OCI-LY1 (cell line): ENCODE data around the gene RAB8B.
A peak's percentile ranks its signal among the peaks of the same experiment; 100 is the strongest.

Source experiments
- H2AFZ ChIP-seq: fragments of 200-600 bp; sonication (generic), shearing (Covaris generic); 2 replicates; pipeline ENCODE4 v1.6.0; 2014; ENCODE audit warnings: antibody characterized with exemption, mild to moderate bottlenecking, low read length
- H3F3A ChIP-seq: fragments of 200-600 bp; sonication (generic), shearing (Covaris generic); 2 replicates; pipeline ENCODE4 v1.6.0; 2014; ENCODE audit warnings: mild to moderate bottlenecking, antibody characterized with exemption, low read length, moderate library complexity; ENCODE audit not compliant: insufficient read depth
- H3K27ac ChIP-seq: fragments of 200-600 bp; sonication (generic); 2 replicates; pipeline ENCODE4 v1.5.1; 2014; ENCODE audit warnings: low read length, mixed run types, mild to moderate bottlenecking, low read depth; ENCODE audit not compliant: poor library complexity, severe bottlenecking
- H3K27me3 ChIP-seq: fragments of 200-600 bp; sonication (generic); 2 replicates; pipeline ENCODE4 v1.6.0; 2014; ENCODE audit warnings: antibody characterized with exemption, mild to moderate bottlenecking, low read length, moderate library complexity; ENCODE audit not compliant: insufficient read depth
- H3K36me3 ChIP-seq: fragments of 200-600 bp; sonication (generic); 2 replicates; pipeline ENCODE4 v1.6.1; 2014; ENCODE audit warnings: mild to moderate bottlenecking, antibody characterized with exemption, low read length, moderate library complexity, mixed read lengths; ENCODE audit not compliant: insufficient read depth
- H3K4me1 ChIP-seq: fragments of 200-600 bp; sonication (generic); 2 replicates; pipeline ENCODE4 v1.5.1; 2014; ENCODE audit warnings: mild to moderate bottlenecking, low read length, moderate library complexity; ENCODE audit not compliant: insufficient read depth, severe bottlenecking
- H3K4me2 ChIP-seq: fragments of 200-600 bp; sonication (generic), shearing (Covaris generic); 2 replicates; pipeline ENCODE4 v1.6.1; 2014; ENCODE audit warnings: low read length
- H3K4me3 ChIP-seq: fragments of 200-600 bp; sonication (generic); 2 replicates; pipeline ENCODE4 v1.5.1; 2014; ENCODE audit warnings: low read length, low read depth, mild to moderate bottlenecking, mixed read lengths; ENCODE audit not compliant: poor library complexity, severe bottlenecking
- H3K79me2 ChIP-seq: fragments of 200-600 bp; shearing (Covaris generic); 2 replicates; pipeline ENCODE4 v1.6.1; 2016; ENCODE audit warnings: mixed run types, low read length, mixed read lengths; ENCODE audit not compliant: insufficient read depth
- H3K9ac ChIP-seq: fragments of 200-600 bp; sonication (generic), shearing (Covaris generic); 2 replicates; pipeline ENCODE4 v1.6.1; 2014; ENCODE audit warnings: mild to moderate bottlenecking, low read length, mixed read lengths
- H3K9me2 ChIP-seq: fragments of 200-600 bp; sonication (generic), shearing (Covaris generic); 2 replicates; pipeline ENCODE4 v1.6.1; 2014; ENCODE audit warnings: low read depth, mild to moderate bottlenecking, low read length, mixed read lengths
- H3K9me3 ChIP-seq: fragments of 200-600 bp; shearing (Covaris generic); 2 replicates; pipeline ENCODE4 v1.6.1; 2014; ENCODE audit warnings: low read length, mixed read lengths
- H4K20me1 ChIP-seq: fragments of 200-600 bp; sonication (generic), shearing (Covaris generic); 2 replicates; pipeline ENCODE4 v1.6.0; 2016; ENCODE audit warnings: mild to moderate bottlenecking, low read length; ENCODE audit not compliant: insufficient read depth
- CTCF ChIP-seq: fragments of 200-600 bp; sonication (generic), shearing (Covaris generic); IDR thresholded peaks from 2 replicates; pipeline ENCODE4 v1.5.1; 2017; ENCODE audit warnings: mild to moderate bottlenecking, antibody characterized with exemption, low read length, moderate library complexity, mixed read lengths
- EZH2 ChIP-seq: fragments of 200-600 bp; sonication (generic), shearing (Covaris generic); IDR thresholded peaks from 2 replicates; pipeline ENCODE4 v1.8.0; 2017; ENCODE audit warnings: borderline replicate concordance, mixed run types, mild to moderate bottlenecking, antibody characterized with exemption, low read length, moderate library complexity, mixed read lengths

Gene RAB8B

GRCh38 chr15:63188247-63188925 is 1.0 kb upstream of the RAB8B start:
- H3K9me2 ChIP-seq = no peaks in the 10 kb centered on the region
- no peaks in the 10 kb centered on the region for H3K36me3 ChIP-seq
- no peaks in the 10 kb centered on the region for H3K9me3 ChIP-seq
- peak overlapping the region; percentile 81 for H3K4me2 ChIP-seq
- peak overlapping the region; percentile 88 for H3K4me3 ChIP-seq
- H3K27me3 ChIP-seq = no peaks in the 10 kb centered on the region; the same call in 1 of the 2 replicates
- H2AFZ ChIP-seq = peak overlapping the region; percentile 69; the same call in 1 of the 2 replicates
- H3K4me1 ChIP-seq = peaks cover 42% of the 10 kb centered on the region
- no peaks in the 10 kb centered on the region for H4K20me1 ChIP-seq
- no peak for TF ChIP-seq EZH2
- no peak for TF ChIP-seq CTCF
- peak overlapping the region; percentile 60 for H3K9ac ChIP-seq
- H3K27ac ChIP-seq = no peak overlapping the region
- peaks cover 24% of the 10 kb centered on the region for H3K79me2 ChIP-seq
- peaks cover 12% of the 10 kb centered on the region for H3F3A ChIP-seq

- H4K20me1 ChIP-seq = no peaks in the 10 kb centered on the region
- H3K79me2 ChIP-seq = peaks cover 38% of the 10 kb centered on the region
- H3K36me3 ChIP-seq = no peaks in the 10 kb centered on the region
- no peaks in the 10 kb centered on the region for H3K9me3 ChIP-seq
- no peaks in the 10 kb centered on the region; the same call in 1 of the 2 replicates for H3K27me3 ChIP-seq
- H3K4me2 ChIP-seq = peak overlapping the region; percentile 98
- peak overlapping the region; percentile 94 for H3K27ac ChIP-seq
- peaks cover 12% of the 10 kb centered on the region for H3F3A ChIP-seq
- peak overlapping the region; percentile 88 for H3K4me3 ChIP-seq
- peak overlapping the region; percentile 88 for H3K9ac ChIP-seq
- TF ChIP-seq CTCF (no peak), EZH2 (no peak)
- H3K9me2 ChIP-seq = no peaks in the 10 kb centered on the region
- H3K4me1 ChIP-seq = peaks cover 60% of the 10 kb centered on the region
- H2AFZ ChIP-seq = no peak overlapping the region
Measured at GRCh38 chr15:63189941-63190768, 749 bp downstream of the RAB8B start.

GRCh38 chr15:63190769-63191649 is 1.6 kb downstream of the RAB8B start:
- Histone ChIP-seq H3K9me2 (no peaks in the 10 kb centered on the region), H3K79me2 (peaks cover 46% of the 10 kb centered on the region), H3K4me3 (peak overlapping the region; percentile 88), H3K4me2 (peak overlapping the region; percentile 98), H3F3A (peaks cover 12% of the 10 kb centered on the region), H2AFZ (no peak overlapping the region), H3K9ac (peak overlapping the region; percentile 88), H4K20me1 (no peaks in the 10 kb centered on the region), H3K27me3 (no peaks in the 10 kb centered on the region; the same call in 1 of the 2 replicates), H3K36me3 (no peaks in the 10 kb centered on the region), H3K9me3 (no peaks in the 10 kb centered on the region), H3K27ac (peak overlapping the region; percentile 94), H3K4me1 (peaks cover 68% of the 10 kb centered on the region)
- TF ChIP-seq EZH2 (no peak), CTCF (no peak)
